K562 (cell line): Measurements from ENCODE around the gene ZMYM4. TPM values are rescaled to one million over a fixed set of nuclear protein-coding genes. Genes with fewer than 3 reads are reported as not detected.

ENCODE experiments used
- BRD4 ChIP-seq: fragments of 200-600 bp; sonication (generic); IDR thresholded peaks from 2 replicates; pipeline ENCODE4 v1.6.1; 2017; ENCODE audit warnings: inconsistent platforms
- CREB3L1 ChIP-seq: fragments of 450-650 bp; IDR thresholded peaks from 2 replicates; pipeline ENCODE4 v1.6.1; 2014; ENCODE audit warnings: low read depth, mild to moderate bottlenecking, moderate library complexity, borderline replicate concordance
- HDAC8 ChIP-seq: fragments of 450-650 bp; IDR thresholded peaks from 2 replicates; pipeline ENCODE4 v1.6.1; 2016; ENCODE audit warnings: mild to moderate bottlenecking, missing genetic modification characterization, moderate library complexity, missing compliant biosample characterization
- KDM1A ChIP-seq, 2 experiments: fragments of 450-650 bp; IDR thresholded peaks; 2 replicates each; pipeline ENCODE4 v1.6.1; 2016; ENCODE audit warnings: mild to moderate bottlenecking in 2 of 2
- L3MBTL2 ChIP-seq: fragments of 450-650 bp; IDR thresholded peaks from 2 replicates; pipeline ENCODE4 v1.6.1; 2016; ENCODE audit warnings: mild to moderate bottlenecking, moderate library complexity
- LCOR ChIP-seq: sonication (generic); formaldehyde crosslinking; IDR thresholded peaks from 2 replicates; pipeline ENCODE4 v1.8.0; 2022; ENCODE audit warnings: mild to moderate bottlenecking, missing genetic modification reagents
- NR2C1 ChIP-seq, 2 experiments: fragments of 450-650 bp; IDR thresholded peaks; 2 replicates each; pipeline ENCODE4 v1.6.1; 2017; ENCODE audit warnings: mild to moderate bottlenecking in 2 of 2, antibody characterized with exemption in 1 of 2, inconsistent platforms in 1 of 2, missing compliant biosample characterization in 1 of 2, missing genetic modification characterization in 1 of 2
- PCBP1 ChIP-seq: fragments of 200-400 bp; formaldehyde crosslinking; IDR thresholded peaks from 2 replicates; pipeline ENCODE4 v1.6.1; 2018; ENCODE audit warnings: mild to moderate bottlenecking, low read depth, low read length; ENCODE audit not compliant: poor library complexity, severe bottlenecking
- POLR2AphosphoS5 ChIP-seq: IDR thresholded peaks from 2 replicates; pipeline ENCODE4 v1.6.1; 2011; ENCODE audit warnings: mild to moderate bottlenecking, low read depth, low read length, moderate library complexity; ENCODE audit not compliant: control insufficient read depth, insufficient read depth
- PTRF ChIP-seq: fragments of 450-650 bp; IDR thresholded peaks from 2 replicates; pipeline ENCODE4 v1.6.1; 2016; ENCODE audit warnings: mild to moderate bottlenecking, missing genetic modification characterization, missing compliant biosample characterization
- RBM22 ChIP-seq: fragments of 200-400 bp; formaldehyde crosslinking; IDR thresholded peaks from 2 replicates; pipeline ENCODE4 v1.6.1; 2018; ENCODE audit warnings: low read length, low read depth; ENCODE audit not compliant: poor library complexity, severe bottlenecking
- RERE ChIP-seq: sonication (generic); formaldehyde crosslinking; IDR thresholded peaks from 2 replicates; pipeline ENCODE4 v1.8.0; 2023; ENCODE audit warnings: missing genetic modification reagents, mild to moderate bottlenecking, borderline replicate concordance
- THAP12 ChIP-seq: fragments of 250-450 bp; sonication (Bioruptor Pico); IDR thresholded peaks from 2 replicates; pipeline ENCODE4 v1.9.0; 2021; ENCODE audit warnings: mild to moderate bottlenecking, inconsistent platforms
- WHSC1 ChIP-seq: IDR thresholded peaks from one replicate; pipeline ENCODE4 v1.6.1; 2012; ENCODE audit warnings: low read length, control low read depth, inconsistent platforms
- ZBTB7A ChIP-seq: IDR thresholded peaks from 2 replicates; pipeline ENCODE4 v1.6.1; 2011; ENCODE audit warnings: low read depth, mild to moderate bottlenecking, low read length, moderate library complexity, borderline replicate concordance; ENCODE audit not compliant: control insufficient read depth
- ZFX ChIP-seq: sonication (generic); formaldehyde crosslinking; IDR thresholded peaks from 2 replicates; pipeline ENCODE4 v1.8.0; 2022; ENCODE audit warnings: mild to moderate bottlenecking, missing genetic modification reagents, moderate library complexity
- ZNF644 ChIP-seq: fragments of 200-800 bp; sonication (Bioruptor generic); IDR thresholded peaks from 2 replicates; pipeline ENCODE4 v1.6.1; 2016; ENCODE audit warnings: low read depth, missing genetic modification characterization, missing compliant biosample characterization
- polyA plus RNA-seq, 8 experiments: library from polyadenylated mRNA; depleted of rRNA in 4 of 8; stranded (reverse) in 5 of 8; unstranded in 3 of 8; fragments of >200 nt; fragmentation: Nextera tagmentation in 2 of 8; fragmentation: Illumina TruSeq in 1 of 8; extraction: Ambion mirVana in 2 of 8; extraction: Trizol in 1 of 8; gene quantifications; 2 replicates each; pipeline versions ENCODE4 v1.2.1 to v1.2.3, GENCODE V29; 2011 to 2014; ENCODE audit warnings: inconsistent platforms in 1 of 8, missing spikeins in 1 of 8
- total RNA-seq, 7 experiments: library from RNA; depleted of rRNA in 6 of 7; stranded (reverse); fragments of >200 nt in 6 of 7; fragmentation: Illumina TruSeq in 2 of 7; extraction: Trizol in 2 of 7; gene quantifications; 2 replicates each; pipeline versions ENCODE4 v1.2.1 to v1.2.3, GENCODE V29; 2011 to 2021; ENCODE audit warnings: low replicate concordance in 1 of 7

ZMYM4 gene
- total and polyA plus RNA-seq, 9 of the 15 experiments (the other 6 are each of a cell fraction or from before 2014, with no cell fraction given): 15.2 to 77.2 (median 63.3) TPM

GRCh38 chr1:35268282-35269200, at the start of gene ZMYM4 (continued):
- TF ChIP-seq CREB3L1 (peak; percentile 53; the same call in 1 of the 2 replicates), BRD4 (peak; percentile 95; the same call in 1 of the 2 replicates), L3MBTL2 (peak; percentile 84), ZBTB7A (peak; percentile 79), PCBP1 (peak; percentile 79), NR2C1 (IDR thresholded peaks at IDR 0.05) (no peak), NR2C1 (tag; IDR thresholded peaks at IDR 0.05) (no peak), RERE (CRISPR knock-in tag) (no peak), WHSC1 (no peak), PTRF (tag) (no peak; the same call in 1 of the 2 replicates), POLR2AphosphoS5 (peak; percentile 66; the same call in 1 of the 2 replicates), LCOR (CRISPR knock-in tag) (no peak), RBM22 (peak; percentile 37), HDAC8 (tag) (no peak), ZFX (CRISPR knock-in tag) (peak; percentile 92), THAP12 (CRISPR knock-in tag) (peak; percentile 77), KDM1A (IDR thresholded peaks at IDR 0.05) (0 out of 4 replicates have a peak, but pooled peaks of 1 of the 2 experiments have one; percentile 6), ZNF644 (tag) (0 out of 2 replicates have a peak, but pooled peaks have one; percentile 48)
